GM12891 (cell line): ENCODE results near the gene HLA-DQA2.

Experiments
- POLR2A ChIP-seq: IDR thresholded peaks from 2 replicates; pipeline ENCODE4 v1.6.1; 2011; ENCODE audit warnings: low read depth, low read length, control low read depth
- POLR2AphosphoS5 ChIP-seq: IDR thresholded peaks from 2 replicates; pipeline ENCODE4 v1.6.1; 2011; ENCODE audit warnings: low read depth, low read length, control low read depth
- POU2F2 ChIP-seq: IDR thresholded peaks from 2 replicates; pipeline ENCODE4 v1.6.1; 2011; ENCODE audit warnings: low read depth, mild to moderate bottlenecking, control low read depth, low read length, moderate library complexity
- SPI1 ChIP-seq: IDR thresholded peaks from 2 replicates; pipeline ENCODE4 v1.6.1; 2011; ENCODE audit warnings: low read depth, low read length, control low read depth
- TAF1 ChIP-seq: IDR thresholded peaks from 2 replicates; pipeline ENCODE4 v1.6.1; 2011; ENCODE audit warnings: low read depth, low read length, control low read depth

DNA sequence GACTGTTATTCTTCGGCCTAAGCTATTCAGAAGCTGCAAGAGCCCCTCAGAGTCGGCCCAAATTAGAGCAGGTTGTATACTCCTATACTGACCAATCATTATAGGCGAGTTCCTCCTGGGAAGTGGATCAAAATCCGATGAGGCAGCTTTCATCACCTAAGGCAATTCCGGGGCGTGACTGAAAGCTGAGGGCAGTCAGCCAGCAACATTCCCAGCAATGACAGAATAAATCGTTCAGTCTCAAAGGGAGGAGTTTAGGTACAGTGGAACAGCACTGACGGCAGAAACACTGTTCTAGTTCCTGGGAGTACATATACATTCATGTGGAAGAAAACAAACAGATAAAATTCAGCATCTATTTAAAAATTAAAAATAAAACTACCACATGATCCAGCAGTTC is 11.4 kb downstream of the HLA-DQA2 start:
- TF ChIP-seq POLR2A, result no peak
- TF ChIP-seq SPI1, result no peak
- no peak for TF ChIP-seq TAF1
- no peak for TF ChIP-seq POLR2AphosphoS5
- TF ChIP-seq POU2F2, result no peak
